ENCODE measurements around the gene HOXD10.

Gene HOXD10

GRCh38 chr2:176103742-176104315 is 12.7 kb upstream of the HOXD10 start:
- Histone ChIP-seq H3K36me3 (ENCODE audit: control insufficient read depth, insufficient read depth, low read length) (no peaks in the 10 kb centered on the region; the same call in 1 of the 2 replicates), H3K9me3 (ENCODE audit: control insufficient read depth, insufficient read depth, low read length) (no peaks in the 10 kb centered on the region), H3K27ac (ENCODE audit: low read length) (no peak overlapping the region), H3K4me3 (ENCODE audit: low read length) (no peak overlapping the region), H3K4me1 (ENCODE audit: control insufficient read depth, insufficient read depth, low read length) (peaks cover 7% of the 10 kb centered on the region), H3K27me3 (ENCODE audit: control insufficient read depth, insufficient read depth, low read length) (peaks cover 96% of the 10 kb centered on the region)
- WGBS (ENCODE audit: insufficient coverage, insufficient read length), result no CpG with 5 or more reads among the region's 17 CpGs
- no peak for DNase-seq (ENCODE audit: low read depth, low spot score)

GRCh38 chr2:176104316-176105077 is 12.1 kb upstream of the HOXD10 start:
- Histone ChIP-seq H3K4me3 (ENCODE audit: low read length) (no peak overlapping the region; the same call in 1 of the 2 replicates), H3K9me3 (ENCODE audit: control insufficient read depth, insufficient read depth, low read length) (no peaks in the 10 kb centered on the region), H3K4me1 (ENCODE audit: control insufficient read depth, insufficient read depth, low read length) (peaks cover 7% of the 10 kb centered on the region), H3K27me3 (ENCODE audit: control insufficient read depth, insufficient read depth, low read length) (peaks cover 96% of the 10 kb centered on the region), H3K27ac (ENCODE audit: low read length) (no peak overlapping the region), H3K36me3 (ENCODE audit: control insufficient read depth, insufficient read depth, low read length) (no peaks in the 10 kb centered on the region; the same call in 1 of the 2 replicates)
- WGBS (ENCODE audit: insufficient coverage, insufficient read length), result no CpG with 5 or more reads among the region's 56 CpGs
- DNase-seq (ENCODE audit: low read depth, low spot score), result no peak

DNA sequence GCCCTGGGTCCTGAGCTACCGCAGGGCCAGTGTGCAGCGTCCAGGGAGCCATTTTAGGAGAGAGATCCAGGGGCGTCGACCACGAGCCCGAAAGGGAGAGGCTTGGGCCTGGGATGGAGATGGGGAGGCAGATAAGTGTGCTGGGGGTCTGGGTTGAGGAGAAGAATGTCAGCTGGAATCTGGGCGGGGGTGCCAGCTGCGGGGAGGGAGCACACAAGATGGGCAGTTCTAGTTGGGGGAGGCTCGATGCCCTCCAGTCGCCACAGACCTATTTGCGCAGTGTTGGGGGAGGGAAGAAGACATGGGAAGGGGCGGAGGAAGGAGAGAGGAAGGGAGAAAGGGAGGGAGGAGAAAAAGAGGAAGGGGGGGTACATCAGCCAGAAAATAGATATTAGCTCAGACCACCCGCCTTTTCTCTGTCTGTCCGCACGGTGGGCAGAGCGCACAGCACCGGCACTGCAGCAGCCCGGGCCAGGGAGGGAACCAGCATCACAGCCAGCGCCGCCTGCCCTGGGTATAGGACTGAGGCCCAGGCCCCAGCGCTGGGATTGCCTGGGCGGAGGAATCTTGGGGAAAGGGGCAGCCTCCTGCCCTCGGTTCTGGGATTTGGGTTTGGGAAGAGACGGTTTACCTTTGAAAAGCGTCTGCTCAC is 11.4 kb upstream of the HOXD10 start:
- no peaks in the 10 kb centered on the region; the same call in 1 of the 2 replicates for H3K36me3 ChIP-seq (ENCODE audit: control insufficient read depth, insufficient read depth, low read length)
- no peak overlapping the region for H3K27ac ChIP-seq (ENCODE audit: low read length)
- DNase-seq (ENCODE audit: low read depth, low spot score), result no peak
- H3K9me3 ChIP-seq (ENCODE audit: control insufficient read depth, insufficient read depth, low read length), result no peaks in the 10 kb centered on the region
- no peak overlapping the region; the same call in 1 of the 2 replicates for H3K4me3 ChIP-seq (ENCODE audit: low read length)
- peaks cover 96% of the 10 kb centered on the region for H3K27me3 ChIP-seq (ENCODE audit: control insufficient read depth, insufficient read depth, low read length)
- WGBS (ENCODE audit: insufficient coverage, insufficient read length), result no CpG with 5 or more reads among the region's 25 CpGs
- peaks cover 5% of the 10 kb centered on the region for H3K4me1 ChIP-seq (ENCODE audit: control insufficient read depth, insufficient read depth, low read length)

- DNase-seq (ENCODE audit: low read depth, low spot score), result no peak
- Histone ChIP-seq H3K36me3 (ENCODE audit: control insufficient read depth, insufficient read depth, low read length) (no peaks in the 10 kb centered on the region; the same call in 1 of the 2 replicates), H3K27me3 (ENCODE audit: control insufficient read depth, insufficient read depth, low read length) (peaks cover 96% of the 10 kb centered on the region), H3K27ac (ENCODE audit: low read length) (no peak overlapping the region), H3K9me3 (ENCODE audit: control insufficient read depth, insufficient read depth, low read length) (no peaks in the 10 kb centered on the region), H3K4me1 (ENCODE audit: control insufficient read depth, insufficient read depth, low read length) (peaks cover 5% of the 10 kb centered on the region), H3K4me3 (ENCODE audit: low read length) (no peak overlapping the region)
- WGBS (ENCODE audit: insufficient coverage, insufficient read length), result no CpG with 5 or more reads among the region's 25 CpGs
Observed at GRCh38 chr2:176105730-176106580, 10.6 kb upstream of the HOXD10 start.

DNA sequence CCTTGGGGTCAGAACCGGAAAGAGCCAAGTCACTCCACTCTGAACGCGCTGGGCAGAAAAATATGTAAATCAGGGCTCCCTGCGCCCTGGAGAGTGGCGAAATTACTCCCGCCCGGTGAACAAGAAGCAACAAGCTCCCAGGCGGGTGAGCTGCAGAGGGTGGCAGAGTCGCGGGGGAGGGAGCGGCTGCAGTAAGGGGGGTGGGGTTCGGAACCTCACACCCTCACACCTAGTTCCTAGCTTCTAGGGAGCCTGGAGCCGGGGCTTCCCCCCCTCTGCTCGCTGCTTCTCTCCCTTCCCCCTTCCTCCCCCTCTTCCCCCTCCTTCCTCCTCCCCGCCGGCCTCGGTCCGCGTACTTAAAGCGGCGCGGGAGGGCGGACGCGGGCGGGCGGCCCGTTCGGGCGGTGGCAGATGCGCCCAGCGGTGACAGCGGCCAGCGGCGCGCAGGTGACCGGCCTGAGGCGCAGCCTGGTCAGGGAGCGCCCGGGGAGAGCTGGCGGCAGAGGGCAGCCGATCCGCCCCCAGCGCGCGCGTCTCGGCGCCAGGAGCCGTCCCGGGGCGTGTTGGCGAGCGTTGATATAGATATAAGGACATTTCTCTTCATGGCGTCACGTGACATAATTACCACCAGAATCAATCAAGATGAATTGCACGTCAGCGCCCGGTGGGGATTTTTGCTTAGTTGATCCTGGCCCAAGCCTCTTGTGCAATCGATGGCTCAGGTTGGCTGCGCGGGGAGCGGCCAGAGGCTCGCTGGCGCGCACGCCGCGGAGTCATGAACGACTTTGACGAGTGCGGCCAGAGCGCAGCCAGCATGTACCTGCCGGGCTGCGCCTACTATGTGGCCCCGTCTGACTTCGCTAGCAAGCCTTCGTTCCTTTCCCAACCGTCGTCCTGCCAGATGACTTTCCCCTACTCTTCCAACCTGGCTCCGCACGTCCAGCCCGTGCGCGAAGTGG is 9.7 kb upstream of the HOXD10 start, which contains the start of gene HOXD11:
TSS of gene HOXD11 (plus strand) at position 700 of the 959 bp plus-strand sequence. CDS start at position 776, 76 bp downstream.
- H3K9me3 ChIP-seq (ENCODE audit: control insufficient read depth, insufficient read depth, low read length), result no peaks in the 10 kb centered on the region
- no peak for DNase-seq (ENCODE audit: low read depth, low spot score)
- no CpG with 5 or more reads among the region's 85 CpGs for WGBS (ENCODE audit: insufficient coverage, insufficient read length)

GRCh38 chr2:176107731-176108181 is 8.8 kb upstream of the HOXD10 start:
- no peaks in the 10 kb centered on the region; the same call in 1 of the 2 replicates for H3K36me3 ChIP-seq (ENCODE audit: control insufficient read depth, insufficient read depth, low read length)
- H3K27ac ChIP-seq (ENCODE audit: low read length), result no peak overlapping the region
- no CpG with 5 or more reads among the region's 59 CpGs for WGBS (ENCODE audit: insufficient coverage, insufficient read length)
- no peak overlapping the region for H3K4me3 ChIP-seq (ENCODE audit: low read length)
- H3K4me1 ChIP-seq (ENCODE audit: control insufficient read depth, insufficient read depth, low read length), result peaks cover 5% of the 10 kb centered on the region
- no peaks in the 10 kb centered on the region for H3K9me3 ChIP-seq (ENCODE audit: control insufficient read depth, insufficient read depth, low read length)
- H3K27me3 ChIP-seq (ENCODE audit: control insufficient read depth, insufficient read depth, low read length), result peaks cover 95% of the 10 kb centered on the region
- no peak for DNase-seq (ENCODE audit: low read depth, low spot score)

More for the DNA sequence above, 9.7 kb upstream of the HOXD10 start, which contains the start of gene HOXD11:
- Histone ChIP-seq H3K4me3 (ENCODE audit: low read length) (peak within 1 kb of the TSS; percentile 10; the same call in 1 of the 2 replicates), H3K4me1 (ENCODE audit: control insufficient read depth, insufficient read depth, low read length) (peaks cover 5% of the 10 kb centered on the region), H3K36me3 (ENCODE audit: control insufficient read depth, insufficient read depth, low read length) (no peaks in the 10 kb centered on the region; the same call in 1 of the 2 replicates), H3K27me3 (ENCODE audit: control insufficient read depth, insufficient read depth, low read length) (peaks cover 95% of the 10 kb centered on the region), H3K27ac (ENCODE audit: low read length) (no peak within 1 kb of the TSS)

GRCh38 chr2:176109192-176109901 is 7.2 kb upstream of the HOXD10 start:
- no peaks in the 10 kb centered on the region for H3K9me3 ChIP-seq (ENCODE audit: control insufficient read depth, insufficient read depth, low read length)
- peaks cover 95% of the 10 kb centered on the region for H3K27me3 ChIP-seq (ENCODE audit: control insufficient read depth, insufficient read depth, low read length)
- H3K36me3 ChIP-seq (ENCODE audit: control insufficient read depth, insufficient read depth, low read length), result no peaks in the 10 kb centered on the region; the same call in 1 of the 2 replicates
- no peak overlapping the region for H3K4me3 ChIP-seq (ENCODE audit: low read length)
- WGBS (ENCODE audit: insufficient coverage, insufficient read length), result no CpG with 5 or more reads among the region's 26 CpGs
- H3K4me1 ChIP-seq (ENCODE audit: control insufficient read depth, insufficient read depth, low read length), result peaks cover 5% of the 10 kb centered on the region
- no peak for DNase-seq (ENCODE audit: low read depth, low spot score)
- no peak overlapping the region for H3K27ac ChIP-seq (ENCODE audit: low read length)

- Histone ChIP-seq H3K4me1 (ENCODE audit: control insufficient read depth, insufficient read depth, low read length) (peaks cover 5% of the 10 kb centered on the region), H3K27me3 (ENCODE audit: control insufficient read depth, insufficient read depth, low read length) (peaks cover 95% of the 10 kb centered on the region)
- DNase-seq (ENCODE audit: low read depth, low spot score), result no peak
Observed at GRCh38 chr2:176109946-176110345, 6.6 kb upstream of the HOXD10 start.

More at GRCh38 chr2:176109946-176110345, 6.6 kb upstream of the HOXD10 start:
- H3K4me3 ChIP-seq (ENCODE audit: low read length), result no peak overlapping the region
- H3K9me3 ChIP-seq (ENCODE audit: control insufficient read depth, insufficient read depth, low read length), result no peaks in the 10 kb centered on the region
- H3K36me3 ChIP-seq (ENCODE audit: control insufficient read depth, insufficient read depth, low read length), result no peaks in the 10 kb centered on the region
- WGBS (ENCODE audit: insufficient coverage, insufficient read length), result no CpG with 5 or more reads among the region's 4 CpGs
- no peak overlapping the region for H3K27ac ChIP-seq (ENCODE audit: low read length)

Data from iPS DF 6.9 (cell line).